Caco-2 (cell line): ENCODE data around the gene KIAA2012. TPM values are rescaled to one million over a fixed set of nuclear protein-coding genes. Genes with fewer than 3 reads are reported as not detected.

ENCODE experiments used
- BruUV-seq: library from RNA; stranded (reverse); fragments of 400-500 nt; replicated peaks from 2 replicates; lab custom pipeline; 2021; lab: Mats Ljungman, UMichigan
- CTCF ChIA-PET: fragments of 300-600 bp; sonication (Branson Sonifier 250); formaldehyde crosslinking; loops from one replicate; lab custom pipeline; 2022; ENCODE audit warnings: antibody characterized with exemption; lab: Charles Lee
- POLR2A ChIA-PET: fragments of 300-600 bp; sonication (Branson Sonifier 250); formaldehyde crosslinking; loops from one replicate; lab custom pipeline; 2022; ENCODE audit warnings: antibody characterized with exemption; lab: Charles Lee
- DNase-seq, 2 experiments: peaks; one replicate each; pipeline versions ENCODE4 v3.0.0 to v3.0.0-alpha.2; 2020 to 2022
- H3K27me3 ChIP-seq: replicated peaks from 2 replicates; pipeline ENCODE4 v1.6.0; 2011; ENCODE audit warnings: low read length; ENCODE audit not compliant: control insufficient read depth, insufficient read depth
- H3K36me3 ChIP-seq: 2 replicates; pipeline ENCODE4 v1.5.1; 2011; ENCODE audit warnings: low read length; ENCODE audit not compliant: control insufficient read depth, insufficient read depth
- H3K4me1 ChIP-seq: fragments of 250-450 bp; sonication (Bioruptor Pico); 2 replicates; pipeline ENCODE4 v1.5.1; 2020; ENCODE audit warnings: mild to moderate bottlenecking
- H3K4me3 ChIP-seq: 2 replicates; pipeline ENCODE4 v1.5.1; 2011; ENCODE audit warnings: low read depth, mild to moderate bottlenecking, control low read depth, low read length
- H3K9me3 ChIP-seq: fragments of 250-450 bp; sonication (Bioruptor Pico); 2 replicates; pipeline ENCODE4 v1.5.1; 2020; ENCODE audit warnings: mild to moderate bottlenecking, moderate library complexity
- H3K27ac Mint-ChIP-seq: one replicate; pipeline ENCODE4 v1.8.0; 2022; ENCODE audit warnings: mixed read lengths; ENCODE audit not compliant: unreplicated experiment
- H3K27me3 Mint-ChIP-seq: one replicate; pipeline ENCODE4 v1.8.0; 2022; ENCODE audit warnings: mixed read lengths; ENCODE audit not compliant: insufficient read depth, unreplicated experiment
- H3K36me3 Mint-ChIP-seq: one replicate; pipeline ENCODE4 v1.8.0; 2022; ENCODE audit warnings: mild to moderate bottlenecking, mixed read lengths; ENCODE audit not compliant: insufficient read depth, unreplicated experiment
- H3K4me1 Mint-ChIP-seq: one replicate; pipeline ENCODE4 v1.8.0; 2022; ENCODE audit warnings: low read depth, mixed read lengths; ENCODE audit not compliant: unreplicated experiment
- H3K4me3 Mint-ChIP-seq: one replicate; pipeline ENCODE4 v1.8.0; 2022; ENCODE audit warnings: mild to moderate bottlenecking, moderate library complexity, mixed read lengths; ENCODE audit not compliant: unreplicated experiment
- H3K9me3 Mint-ChIP-seq: one replicate; pipeline ENCODE4 v1.8.0; 2022; ENCODE audit warnings: mixed read lengths; ENCODE audit not compliant: unreplicated experiment
- intact Hi-C: fragments of 100-400 bp; cut with micrococcal nuclease; formaldehyde crosslinking; loops from one replicate; pipeline ENCODE4 v1.10.0; 2022; ENCODE audit not compliant: unreplicated experiment
- total RNA-seq: library from RNA; stranded (reverse); gene quantifications from 2 replicates; pipeline ENCODE4 v1.2.3, GENCODE V29; 2022
- TF ChIP-seq, protein P1 (sequence below), 2 experiments: fragments of 200-600 bp in 1 of 2; IDR thresholded peaks; 1 replicate in 1 of 2; 2 replicates in 1 of 2; pipeline versions ENCODE4 v1.5.1 to v1.8.0; 2011 to 2022; ENCODE audit warnings: antibody characterized with exemption in 1 of 2, control low read depth in 1 of 2, inconsistent platforms in 1 of 2, low read depth in 1 of 2, low read length in 1 of 2, mild to moderate bottlenecking in 1 of 2, moderate library complexity in 1 of 2; ENCODE audit not compliant: insufficient read depth in 1 of 2, severe bottlenecking in 1 of 2, unreplicated experiment in 1 of 2

Gene KIAA2012
- total RNA-seq, 1 experiment from 2014 or later, result 0.27 TPM

GRCh38 chr2:202079310-202079709, 6.3 kb downstream of the KIAA2012 start:
- no peak for DNase-seq
- no peaks in the 10 kb centered on the region for H3K36me3 Mint-ChIP-seq
- TF ChIP-seq, protein P1, sequence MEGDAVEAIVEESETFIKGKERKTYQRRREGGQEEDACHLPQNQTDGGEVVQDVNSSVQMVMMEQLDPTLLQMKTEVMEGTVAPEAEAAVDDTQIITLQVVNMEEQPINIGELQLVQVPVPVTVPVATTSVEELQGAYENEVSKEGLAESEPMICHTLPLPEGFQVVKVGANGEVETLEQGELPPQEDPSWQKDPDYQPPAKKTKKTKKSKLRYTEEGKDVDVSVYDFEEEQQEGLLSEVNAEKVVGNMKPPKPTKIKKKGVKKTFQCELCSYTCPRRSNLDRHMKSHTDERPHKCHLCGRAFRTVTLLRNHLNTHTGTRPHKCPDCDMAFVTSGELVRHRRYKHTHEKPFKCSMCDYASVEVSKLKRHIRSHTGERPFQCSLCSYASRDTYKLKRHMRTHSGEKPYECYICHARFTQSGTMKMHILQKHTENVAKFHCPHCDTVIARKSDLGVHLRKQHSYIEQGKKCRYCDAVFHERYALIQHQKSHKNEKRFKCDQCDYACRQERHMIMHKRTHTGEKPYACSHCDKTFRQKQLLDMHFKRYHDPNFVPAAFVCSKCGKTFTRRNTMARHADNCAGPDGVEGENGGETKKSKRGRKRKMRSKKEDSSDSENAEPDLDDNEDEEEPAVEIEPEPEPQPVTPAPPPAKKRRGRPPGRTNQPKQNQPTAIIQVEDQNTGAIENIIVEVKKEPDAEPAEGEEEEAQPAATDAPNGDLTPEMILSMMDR (IDR thresholded peaks at IDR 0.05; ENCODE audit: insufficient read depth in 1 of 2, low read depth in 1 of 2, low read length in 1 of 2, severe bottlenecking in 1 of 2, unreplicated experiment in 1 of 2), result no peak
- H3K4me3 Mint-ChIP-seq, result no peak overlapping the region
- Histone ChIP-seq H3K36me3 (no peaks in the 10 kb centered on the region), H3K4me1 (peaks cover 6% of the 10 kb centered on the region), H3K9me3 (0 out of 2 replicates have a peak, but pooled peaks cover 2% of the 10 kb centered on the region), H3K4me3 (no peak overlapping the region), H3K27me3 (no peaks in the 10 kb centered on the region)
- ChIA-PET CTCF (no interaction called here), POLR2A (interaction anchor here (0.5 to 1.0 kb wide), 2 partner anchors 15 to 158 kb away, joined by 3 to 4 read pairs; no protein-coding TSS in a partner anchor)
- no peaks in the 10 kb centered on the region for H3K4me1 Mint-ChIP-seq
- no peaks in the 10 kb centered on the region for H3K9me3 Mint-ChIP-seq
- BruUV-seq, result no TSS peak
- intact Hi-C loops, result no loop called here
- H3K27me3 Mint-ChIP-seq, result no peaks in the 10 kb centered on the region
- no peak overlapping the region for H3K27ac Mint-ChIP-seq

DNA sequence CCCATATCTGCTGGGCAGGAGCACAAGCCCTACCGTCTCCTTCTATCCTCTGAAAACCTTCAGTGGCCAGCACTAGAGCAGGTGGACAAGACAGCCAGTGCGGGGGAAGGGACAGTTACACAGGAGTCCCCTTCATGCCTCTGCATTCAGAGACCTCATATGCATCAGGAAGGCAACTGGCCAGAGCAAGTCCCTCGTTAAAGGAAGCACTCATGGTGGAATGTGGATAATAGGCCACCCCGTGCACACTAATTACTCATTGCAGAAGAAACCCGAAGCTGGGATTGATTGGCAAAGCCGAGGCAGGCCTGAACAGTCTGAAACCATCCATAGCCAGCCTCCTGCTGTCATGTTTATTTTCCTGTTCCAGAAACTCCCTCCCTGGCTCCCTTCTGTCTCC, 11.2 kb downstream of the KIAA2012 start:
- Mint-ChIP-seq H3K9me3 (no peaks in the 10 kb centered on the region), H3K27ac (no peak overlapping the region), H3K36me3 (no peaks in the 10 kb centered on the region), H3K4me3 (no peak overlapping the region), H3K27me3 (no peaks in the 10 kb centered on the region), H3K4me1 (peaks cover 6% of the 10 kb centered on the region)
- 0 out of 2 replicates have a peak, but pooled peaks cover 2% of the 10 kb centered on the region for H3K9me3 ChIP-seq
- no peak for DNase-seq
- intact Hi-C loops, result no loop called here
- no peak overlapping the region for H3K4me3 ChIP-seq
- H3K27me3 ChIP-seq, result no peaks in the 10 kb centered on the region
- H3K36me3 ChIP-seq, result no peaks in the 10 kb centered on the region
- BruUV-seq, result no TSS peak
- ChIA-PET CTCF (no interaction called here), POLR2A (no interaction called here)
- peaks cover 4% of the 10 kb centered on the region for H3K4me1 ChIP-seq
- TF ChIP-seq, protein P1 (IDR thresholded peaks at IDR 0.05; ENCODE audit: insufficient read depth in 1 of 2, low read depth in 1 of 2, low read length in 1 of 2, severe bottlenecking in 1 of 2, unreplicated experiment in 1 of 2), result no peak

DNA sequence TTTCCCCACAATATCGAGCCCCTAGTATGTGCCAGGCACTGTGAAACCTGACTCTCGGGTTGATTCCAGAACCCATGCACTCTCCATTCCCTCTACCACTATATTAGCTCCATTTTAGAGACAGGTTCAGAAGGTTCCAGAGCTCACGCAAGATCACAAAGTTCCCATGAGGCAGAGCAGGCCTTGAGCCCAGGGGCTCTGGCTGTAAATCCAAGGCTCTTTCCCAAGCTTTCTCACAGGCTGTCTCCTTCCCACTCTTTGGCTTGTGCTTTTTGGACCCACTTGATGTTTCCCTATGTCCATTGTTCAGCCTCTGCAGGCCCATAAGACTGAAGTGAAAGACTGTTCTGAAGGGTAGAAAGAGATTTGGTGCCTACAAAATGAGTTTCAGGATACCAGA, 15.7 kb downstream of the KIAA2012 start:
- BruUV-seq, result no TSS peak
- no peak overlapping the region for H3K4me3 Mint-ChIP-seq
- intact Hi-C loops, result no loop called here
- H3K4me1 Mint-ChIP-seq, result peaks cover 6% of the 10 kb centered on the region
- Histone ChIP-seq H3K9me3 (no peaks in the 10 kb centered on the region), H3K4me3 (no peak overlapping the region), H3K27me3 (no peaks in the 10 kb centered on the region), H3K4me1 (no peaks in the 10 kb centered on the region), H3K36me3 (no peaks in the 10 kb centered on the region)
- H3K36me3 Mint-ChIP-seq, result no peaks in the 10 kb centered on the region
- no peaks in the 10 kb centered on the region for H3K27me3 Mint-ChIP-seq
- H3K9me3 Mint-ChIP-seq, result peaks cover 6% of the 10 kb centered on the region
- CTCF ChIA-PET, result no interaction called here
- POLR2A ChIA-PET, result no interaction called here
- no peak overlapping the region for H3K27ac Mint-ChIP-seq
- DNase-seq, result no peak
- TF ChIP-seq, protein P1 (IDR thresholded peaks at IDR 0.05; ENCODE audit: insufficient read depth in 1 of 2, low read depth in 1 of 2, low read length in 1 of 2, severe bottlenecking in 1 of 2, unreplicated experiment in 1 of 2), result no peak
